GM12875 (cell line): ENCODE results near the gene CR1L.

Experiments used
- H3K4me3 ChIP-seq: one replicate; pipeline ENCODE4 v1.5.1; 2011; ENCODE audit warnings: low read depth, low read length, control low read depth
- TF ChIP-seq, protein P1 (sequence below): IDR thresholded peaks from 2 replicates; pipeline ENCODE4 v1.5.1; 2011; ENCODE audit warnings: low read depth, mild to moderate bottlenecking, control low read depth, inconsistent platforms, low read length, moderate library complexity, borderline replicate concordance; ENCODE audit not compliant: insufficient read depth

The CR1L gene

DNA sequence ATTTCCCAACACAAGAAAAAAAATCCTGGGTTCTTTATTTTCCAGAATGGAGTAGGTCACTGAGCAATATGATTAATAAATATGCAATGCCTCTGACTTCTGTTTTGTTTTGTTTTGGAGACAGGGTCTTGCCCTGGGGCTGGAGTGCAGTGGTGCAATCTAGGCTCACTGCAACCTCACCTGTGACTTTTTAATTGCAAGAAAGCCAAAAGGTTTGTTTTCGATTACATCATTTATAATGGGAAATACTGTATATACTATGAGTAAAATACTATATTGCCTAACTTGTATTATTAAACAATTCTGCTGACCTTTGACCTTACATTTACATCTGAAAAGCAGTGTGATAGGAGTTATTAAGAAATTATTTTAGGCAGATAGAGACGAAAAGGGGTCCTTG, 95.3 kb downstream of the CR1L start:
- TF ChIP-seq, protein P1, sequence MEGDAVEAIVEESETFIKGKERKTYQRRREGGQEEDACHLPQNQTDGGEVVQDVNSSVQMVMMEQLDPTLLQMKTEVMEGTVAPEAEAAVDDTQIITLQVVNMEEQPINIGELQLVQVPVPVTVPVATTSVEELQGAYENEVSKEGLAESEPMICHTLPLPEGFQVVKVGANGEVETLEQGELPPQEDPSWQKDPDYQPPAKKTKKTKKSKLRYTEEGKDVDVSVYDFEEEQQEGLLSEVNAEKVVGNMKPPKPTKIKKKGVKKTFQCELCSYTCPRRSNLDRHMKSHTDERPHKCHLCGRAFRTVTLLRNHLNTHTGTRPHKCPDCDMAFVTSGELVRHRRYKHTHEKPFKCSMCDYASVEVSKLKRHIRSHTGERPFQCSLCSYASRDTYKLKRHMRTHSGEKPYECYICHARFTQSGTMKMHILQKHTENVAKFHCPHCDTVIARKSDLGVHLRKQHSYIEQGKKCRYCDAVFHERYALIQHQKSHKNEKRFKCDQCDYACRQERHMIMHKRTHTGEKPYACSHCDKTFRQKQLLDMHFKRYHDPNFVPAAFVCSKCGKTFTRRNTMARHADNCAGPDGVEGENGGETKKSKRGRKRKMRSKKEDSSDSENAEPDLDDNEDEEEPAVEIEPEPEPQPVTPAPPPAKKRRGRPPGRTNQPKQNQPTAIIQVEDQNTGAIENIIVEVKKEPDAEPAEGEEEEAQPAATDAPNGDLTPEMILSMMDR, result no peak
- no peak overlapping the region for H3K4me3 ChIP-seq

DNA sequence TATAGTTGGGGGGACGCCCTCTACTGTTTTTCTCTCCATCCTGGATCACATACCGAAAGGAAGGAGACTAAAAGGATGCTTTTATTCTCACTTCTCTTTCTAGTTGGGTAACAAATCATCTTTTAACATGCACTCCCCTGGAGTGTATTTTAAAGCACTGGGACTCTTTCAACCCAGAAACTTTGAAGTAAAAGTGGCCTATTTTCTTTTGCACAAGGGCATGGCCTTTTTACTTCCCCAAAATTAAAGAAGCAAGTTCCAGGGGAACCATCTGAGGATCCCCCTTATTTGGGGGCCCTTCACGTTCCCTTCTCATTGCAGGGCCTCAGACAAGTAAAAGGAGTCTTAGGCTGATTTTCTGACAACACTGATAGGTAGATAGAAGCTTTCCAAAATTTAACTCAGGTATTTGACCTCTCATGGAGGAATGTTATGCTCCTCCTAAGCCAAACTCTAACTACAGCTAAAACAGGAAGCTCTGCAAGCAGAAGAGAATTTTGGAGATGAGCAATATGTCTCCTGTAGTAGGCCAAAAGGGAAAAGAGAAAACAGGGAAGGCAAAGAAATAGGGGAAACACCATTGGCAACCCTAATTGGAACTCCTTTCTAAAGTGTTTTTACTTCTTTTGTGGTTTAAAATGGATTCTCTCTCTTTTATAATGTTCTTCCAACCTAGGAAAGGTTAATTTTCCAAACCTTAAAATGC, 98.1 kb downstream of the CR1L start:
- H3K4me3 ChIP-seq, result no peak overlapping the region
- TF ChIP-seq, protein P1, result no peak

DNA sequence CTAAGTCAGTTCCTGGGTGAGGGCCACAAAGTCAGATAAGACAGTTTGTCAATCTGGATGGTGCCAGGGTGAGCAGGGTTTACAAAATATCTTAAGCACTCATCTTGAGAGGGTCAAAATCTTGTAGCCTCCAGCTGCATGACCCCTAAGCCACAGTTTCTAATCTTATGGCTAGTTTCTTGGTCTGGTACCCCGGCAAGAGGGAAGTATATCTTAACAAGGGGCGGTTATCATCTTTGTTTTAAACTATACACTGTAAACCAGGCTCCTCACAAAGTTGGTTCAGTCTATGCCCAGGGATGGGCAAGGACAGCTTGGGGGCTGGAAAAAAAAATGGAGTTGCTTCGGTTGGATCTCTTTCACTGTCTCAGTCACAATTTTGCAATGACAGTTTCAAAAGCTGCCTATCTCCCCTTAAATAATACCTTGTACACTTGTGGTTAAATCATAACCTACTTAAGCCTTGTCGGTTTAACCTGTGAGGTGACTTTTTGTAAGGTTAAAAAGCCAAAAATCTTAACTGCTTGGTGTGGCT, 99.1 kb downstream of the CR1L start:
- H3K4me3 ChIP-seq, result no peak overlapping the region
- TF ChIP-seq, protein P1, result no peak

DNA sequence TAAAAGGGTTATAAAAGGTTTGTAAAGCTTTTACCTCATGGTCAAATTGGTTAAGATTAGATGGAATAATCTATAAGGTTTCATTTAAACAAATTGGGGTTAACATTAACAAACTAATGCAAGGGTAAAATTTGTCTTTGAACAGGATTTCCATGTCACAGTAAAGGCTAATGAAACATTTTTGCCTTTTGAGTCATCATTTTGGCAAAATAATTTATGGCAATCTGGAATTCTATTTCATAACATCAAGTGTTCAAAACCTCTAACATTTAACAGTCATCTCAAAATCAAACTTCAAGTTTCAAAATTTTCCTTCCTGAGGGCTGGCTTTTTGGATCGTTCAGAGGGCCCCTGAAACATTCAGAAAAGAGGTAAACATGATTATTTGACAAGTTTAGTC, 100.4 kb downstream of the CR1L start:
- no peak overlapping the region for H3K4me3 ChIP-seq
- TF ChIP-seq, protein P1, result no peak

DNA sequence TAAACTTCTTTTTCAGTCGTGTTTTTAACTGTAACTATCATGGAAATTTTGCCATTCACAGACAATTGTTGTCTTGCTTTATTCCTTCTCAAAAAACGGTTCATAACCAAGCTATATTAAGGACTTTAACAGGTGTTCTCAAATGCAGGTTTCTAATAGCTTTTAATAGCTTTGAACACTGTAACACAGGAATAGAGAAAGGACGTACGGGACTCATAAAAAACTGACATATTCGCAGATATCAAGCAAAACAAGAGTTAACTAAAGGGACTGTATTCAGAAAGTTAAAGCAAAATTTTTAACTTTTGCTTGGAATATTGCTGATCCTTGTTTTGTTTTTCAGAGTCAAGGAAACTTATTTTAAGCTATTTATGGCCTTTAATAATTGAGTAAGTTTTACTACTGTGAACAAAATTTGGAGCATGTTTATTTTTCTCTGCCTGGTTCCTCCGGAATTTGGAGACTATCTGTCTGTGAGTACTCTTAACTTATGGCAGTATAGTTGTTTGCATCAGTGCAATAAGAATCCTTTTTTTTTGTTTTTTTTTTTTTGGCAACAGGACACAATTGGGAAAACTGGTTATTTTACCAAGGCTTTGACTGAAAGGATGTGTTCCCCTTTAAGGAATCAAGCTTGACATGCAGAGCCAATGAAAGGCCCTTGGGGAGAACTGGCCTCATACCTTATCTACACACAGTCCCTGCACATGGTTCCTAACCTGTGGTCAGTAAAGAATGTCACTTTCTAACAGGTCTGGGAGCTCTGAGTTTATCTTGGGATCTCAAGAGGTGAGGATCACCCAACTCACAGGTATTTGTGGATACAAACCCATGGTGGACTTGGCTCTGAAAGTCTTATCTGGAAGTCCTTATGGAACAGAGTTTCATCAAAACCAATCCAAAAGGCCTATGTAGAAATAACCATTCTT, 101.2 kb downstream of the CR1L start:
- TF ChIP-seq, protein P1, result no peak
- no peak overlapping the region for H3K4me3 ChIP-seq

DNA sequence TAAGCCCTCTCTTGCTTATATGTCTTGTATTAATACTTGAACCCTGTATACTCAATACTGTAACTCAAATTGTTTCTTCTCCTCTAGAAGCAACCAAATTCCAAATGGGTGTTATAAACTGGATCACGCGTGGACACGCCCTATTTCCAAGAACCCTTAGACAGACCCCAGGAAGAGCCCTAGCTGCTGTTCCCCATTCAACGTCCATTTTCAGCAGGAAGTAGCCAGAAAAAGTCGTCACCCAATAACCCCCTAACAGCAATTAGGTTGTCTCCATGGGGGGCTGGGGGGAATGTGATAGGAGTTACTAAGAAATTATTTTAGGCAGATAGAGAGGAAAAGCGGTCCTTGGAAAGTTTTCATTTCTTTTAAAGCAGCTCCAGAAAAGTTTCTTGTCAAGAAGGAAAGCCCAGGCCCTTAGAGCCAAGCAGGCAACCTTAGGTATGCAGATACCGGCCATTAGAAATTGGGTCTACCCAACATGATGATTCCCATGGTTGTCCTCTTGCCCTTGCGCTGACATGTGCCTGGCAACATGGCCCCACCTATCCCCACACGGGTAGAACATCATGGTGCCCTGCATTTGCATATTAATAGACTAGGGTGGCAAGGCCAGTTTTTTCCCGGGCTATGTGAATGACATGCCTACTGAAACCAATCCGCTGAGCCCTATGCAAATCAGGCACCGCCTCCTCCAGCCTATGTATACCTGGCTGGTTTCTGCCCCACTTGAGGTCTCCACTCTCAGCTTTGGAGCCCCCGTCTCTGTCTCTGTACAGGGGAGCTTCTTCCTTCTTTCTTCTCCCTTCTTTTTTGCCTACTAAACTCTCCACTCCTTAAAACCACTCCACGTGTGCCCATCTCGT, 102.9 kb downstream of the CR1L start:
- no peak overlapping the region for H3K4me3 ChIP-seq

More for the DNA sequence above, 102.9 kb downstream of the CR1L start:
- TF ChIP-seq, protein P1, result no peak
